Ovary (tissue), 3 donors: ENCODE results near the gene UBE2G2.

Experiments used
- POLR2A ChIP-seq: fragments of 450-650 bp; IDR thresholded peaks from one replicate; pipeline ENCODE4 v1.6.1; 2017; ENCODE audit warnings: antibody characterized with exemption, mild to moderate bottlenecking, moderate library complexity
- TF ChIP-seq, protein P1 (sequence below), 3 donors: fragments of 450-650 bp in 2 of 3; fragments of 200-600 bp in 1 of 3; IDR thresholded peaks; one replicate each; pipeline versions ENCODE4 v1.5.1 to v1.8.0; 2016 to 2022; ENCODE audit warnings: antibody characterized with exemption in 3 of 3, mild to moderate bottlenecking in 1 of 3
- donor health status: DM: no; HTN: no; CAD: no.

DNA sequence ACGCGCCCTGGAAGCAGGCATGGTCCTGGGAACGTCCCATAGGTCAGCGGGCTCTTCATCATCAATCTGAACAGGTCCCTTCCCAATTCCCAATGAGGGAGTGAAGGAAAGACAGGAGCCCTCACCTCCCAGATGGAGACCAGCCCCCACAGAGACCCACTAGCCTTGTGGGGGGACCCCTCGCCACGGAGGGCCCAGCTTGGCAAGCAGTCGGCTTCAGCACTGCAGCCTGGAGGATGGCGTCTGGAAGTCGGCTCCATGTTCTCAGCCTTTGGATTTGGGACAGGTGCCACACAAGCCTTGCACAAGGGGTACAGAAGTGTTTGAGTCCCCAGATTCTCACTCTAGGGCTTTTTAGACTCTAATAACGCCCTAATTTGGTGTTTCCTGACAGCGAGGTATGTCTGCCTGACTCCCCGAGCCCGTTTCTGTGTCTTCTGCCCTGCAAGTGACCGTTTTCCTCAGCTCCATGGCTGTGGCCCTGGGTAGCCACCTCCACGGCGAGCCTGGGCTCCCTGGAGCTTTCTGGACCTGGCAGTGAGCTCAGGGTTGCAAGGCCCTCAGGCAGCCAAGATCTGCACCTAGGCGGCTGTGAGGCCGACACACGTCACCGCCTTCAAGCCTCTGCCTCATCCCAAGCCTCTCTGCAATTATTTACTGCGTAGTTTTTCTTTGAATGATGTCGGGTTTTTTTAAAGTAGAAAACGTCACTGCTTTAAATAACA, 41.3 kb upstream of the UBE2G2 start:
- TF ChIP-seq, protein P1, sequence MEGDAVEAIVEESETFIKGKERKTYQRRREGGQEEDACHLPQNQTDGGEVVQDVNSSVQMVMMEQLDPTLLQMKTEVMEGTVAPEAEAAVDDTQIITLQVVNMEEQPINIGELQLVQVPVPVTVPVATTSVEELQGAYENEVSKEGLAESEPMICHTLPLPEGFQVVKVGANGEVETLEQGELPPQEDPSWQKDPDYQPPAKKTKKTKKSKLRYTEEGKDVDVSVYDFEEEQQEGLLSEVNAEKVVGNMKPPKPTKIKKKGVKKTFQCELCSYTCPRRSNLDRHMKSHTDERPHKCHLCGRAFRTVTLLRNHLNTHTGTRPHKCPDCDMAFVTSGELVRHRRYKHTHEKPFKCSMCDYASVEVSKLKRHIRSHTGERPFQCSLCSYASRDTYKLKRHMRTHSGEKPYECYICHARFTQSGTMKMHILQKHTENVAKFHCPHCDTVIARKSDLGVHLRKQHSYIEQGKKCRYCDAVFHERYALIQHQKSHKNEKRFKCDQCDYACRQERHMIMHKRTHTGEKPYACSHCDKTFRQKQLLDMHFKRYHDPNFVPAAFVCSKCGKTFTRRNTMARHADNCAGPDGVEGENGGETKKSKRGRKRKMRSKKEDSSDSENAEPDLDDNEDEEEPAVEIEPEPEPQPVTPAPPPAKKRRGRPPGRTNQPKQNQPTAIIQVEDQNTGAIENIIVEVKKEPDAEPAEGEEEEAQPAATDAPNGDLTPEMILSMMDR (IDR thresholded peaks at IDR 0.05): no peak
- no peak for TF ChIP-seq POLR2A
